GM12878 (cell line): Measurements from ENCODE around the gene OR56A4. TPM values are rescaled to one million over a fixed set of nuclear protein-coding genes. Genes with fewer than 3 reads are reported as not detected.

ENCODE experiments used
- ATAC-seq: fragments of 200-7000 bp; cut with Tn5 transposase; 3 replicates; pipeline ENCODE4 v1.9.1; 2020; ENCODE audit warnings: mild to moderate bottlenecking, moderate library complexity
- BruUV-seq: library from RNA; stranded (reverse); fragments of 400-500 nt; replicated peaks from 2 replicates; lab custom pipeline; 2021; lab: Mats Ljungman, UMichigan
- CTCF ChIA-PET: fragments of 300-600 bp; sonication (Branson Sonifier 250); formaldehyde crosslinking; extraction: SDS; loops from one replicate; lab custom pipeline; 2021; ENCODE audit warnings: inconsistent platforms; lab: Yijun Ruan, JAX
- POLR2A ChIA-PET: fragments of 350-600 bp; formaldehyde crosslinking; extraction: SDS; loops from one replicate; lab custom pipeline; 2021; ENCODE audit warnings: inconsistent platforms; lab: Charles Lee
- RAD21 ChIA-PET: fragments of 300-600 bp; sonication (Branson Sonifier 250); formaldehyde crosslinking; loops from one replicate; lab custom pipeline; 2023; ENCODE audit warnings: antibody characterized with exemption; ENCODE audit not compliant: unreplicated experiment; lab: Charles Lee
- SMC1A ChIA-PET: fragments of 300-600 bp; sonication (Branson Sonifier 250); formaldehyde crosslinking; loops from one replicate; lab custom pipeline; 2023; ENCODE audit not compliant: unreplicated experiment, uncharacterized antibody; lab: Charles Lee
- DNase-seq: peaks from one replicate; pipeline ENCODE4 v3.0.0-alpha.2; 2011; ENCODE audit warnings: low read depth, low spot score
- FAIRE-seq: peaks from 3 replicates; lab custom pipeline; 2011; peaks lifted over from hg19 to GRCh38; lab: Jason Lieb, UNC
- H2AFZ ChIP-seq: 2 replicates; pipeline ENCODE4 v1.6.0; 2011; ENCODE audit warnings: low read depth, low read length, control low read depth; ENCODE audit not compliant: control insufficient read depth
- H3K27ac ChIP-seq: 2 replicates; pipeline ENCODE4 v1.5.1; 2011; ENCODE audit warnings: control low read depth; ENCODE audit not compliant: control insufficient read depth, insufficient read depth
- H3K27me3 ChIP-seq, 2 experiments: replicated peaks in 1 of 2; 2 replicates each; pipeline versions ENCODE4 v1.6.0 to v1.6.1; 2011; ENCODE audit warnings: low read length in 1 of 2; ENCODE audit not compliant: control insufficient read depth in 2 of 2, insufficient read depth in 2 of 2
- H3K36me3 ChIP-seq, 2 experiments: 2 replicates each; pipeline ENCODE4 v1.5.1; 2011; ENCODE audit warnings: low read length in 1 of 2; ENCODE audit not compliant: control insufficient read depth in 2 of 2, insufficient read depth in 2 of 2
- H3K4me1 ChIP-seq: 2 replicates; pipeline ENCODE4 v1.6.1; 2011; ENCODE audit warnings: mild to moderate bottlenecking, low read length, moderate library complexity, mixed read lengths; ENCODE audit not compliant: control insufficient read depth, insufficient read depth
- H3K4me2 ChIP-seq: 2 replicates; pipeline ENCODE4 v1.6.0; 2011; ENCODE audit warnings: control low read depth; ENCODE audit not compliant: control insufficient read depth, insufficient read depth
- H3K4me3 ChIP-seq: fragments of 200-600 bp; sonication (generic); 2 replicates; pipeline ENCODE4 v1.5.1; 2016
- H3K79me2 ChIP-seq: 2 replicates; pipeline ENCODE4 v1.6.0; 2011; ENCODE audit warnings: low read length; ENCODE audit not compliant: control insufficient read depth, insufficient read depth
- H3K9ac ChIP-seq: 2 replicates; pipeline ENCODE4 v1.8.0; 2011; ENCODE audit warnings: low read length, control low read depth, mixed read lengths; ENCODE audit not compliant: control insufficient read depth, insufficient read depth
- H3K9me3 ChIP-seq: replicated peaks from 3 replicates; pipeline ENCODE4 v1.5.1; 2011; ENCODE audit warnings: mild to moderate bottlenecking, low read length; ENCODE audit not compliant: control insufficient read depth, insufficient read depth
- H4K20me1 ChIP-seq: 2 replicates; pipeline ENCODE4 v1.6.0; 2011; ENCODE audit not compliant: control insufficient read depth, insufficient read depth
- BCL11A ChIP-seq: IDR thresholded peaks from 2 replicates; pipeline ENCODE4 v1.6.1; 2011; ENCODE audit warnings: low read depth, low read length
- ELK1 ChIP-seq: IDR thresholded peaks from 2 replicates; pipeline ENCODE4 v1.6.1; 2012; ENCODE audit warnings: low read depth, low read length, improper control_type of control experiment
- HSF1 ChIP-seq: fragments of 150-350 bp; IDR thresholded peaks from 2 replicates; pipeline ENCODE4 v1.6.1; 2014; ENCODE audit warnings: mild to moderate bottlenecking, low read depth, low read length
- MXI1 ChIP-seq: fragments of 150-350 bp; IDR thresholded peaks from 2 replicates; pipeline ENCODE4 v1.6.1; 2011; ENCODE audit warnings: low read depth, mild to moderate bottlenecking, inconsistent platforms, low read length, improper control_type of control experiment
- SUPT20H ChIP-seq: IDR thresholded peaks from 2 replicates; pipeline ENCODE4 v1.6.1; 2011; ENCODE audit warnings: low read depth, mild to moderate bottlenecking, low read length, moderate library complexity, borderline replicate concordance; ENCODE audit not compliant: control insufficient read depth
- ZNF207 ChIP-seq: fragments of 450-650 bp; IDR thresholded peaks from 2 replicates; pipeline ENCODE4 v1.6.1; 2014; ENCODE audit warnings: antibody characterized with exemption, mild to moderate bottlenecking, borderline replicate concordance
- WGBS: methylation state at CpG from one replicate; pipeline ENCODE4 v1.1.6; 2016; ENCODE audit warnings: low lambda C conversion rate; ENCODE audit not compliant: insufficient replicate concordance, insufficient coverage; ENCODE audit errors: missing lambda C conversion rate; 5-methylcytosine and 5-hydroxymethylcytosine counted together
- in situ Hi-C: fragments of 300-500 bp; cut with MboI; formaldehyde crosslinking; loops from 9 replicates; pipeline ENCODE4 v1.14.3; 2018; ENCODE audit warnings: mixed read lengths
- intact Hi-C: fragments of 100-400 bp; cut with micrococcal nuclease; formaldehyde crosslinking; loops from one replicate; pipeline ENCODE4 v1.14.2; 2022; ENCODE audit not compliant: unreplicated experiment
- polyA plus RNA-seq, 11 experiments: library from polyadenylated mRNA; depleted of rRNA in 4 of 11; unstranded in 6 of 11; stranded (reverse) in 5 of 11; fragments of >200 nt; fragmentation: Nextera tagmentation in 4 of 11; fragmentation: Illumina TruSeq in 1 of 11; extraction: Ambion mirVana in 4 of 11; extraction: Trizol in 1 of 11; gene quantifications; 1 replicate in 1 of 11; 2 replicates in 10 of 11; pipeline versions ENCODE4 v1.2.1 to v1.2.3, GENCODE V29; 2011 to 2016; ENCODE audit warnings: inconsistent platforms in 2 of 11, missing spikeins in 2 of 11, low read depth in 1 of 11
- total RNA-seq, 4 experiments: library from RNA; depleted of rRNA in 3 of 4; stranded (reverse); fragments of >200 nt in 3 of 4; fragmentation: Illumina TruSeq in 1 of 4; extraction: Trizol in 1 of 4; gene quantifications; 2 replicates each; pipeline versions ENCODE4 v1.2.1 to v1.2.3, GENCODE V29; 2013 to 2021

Gene OR56A4
- total and polyA plus RNA-seq, 10 of the 15 experiments (the other 5 are each of a cell fraction or from before 2014, with no cell fraction given): not detected

GRCh38 chr11:6025056-6025455 is 18.3 kb upstream of the OR56A4 start:
- intact Hi-C loops: no loop called here
- H4K20me1 ChIP-seq: no peaks in the 10 kb centered on the region
- POLR2A ChIA-PET: no interaction called here
- FAIRE-seq: no peak
- no peak for DNase-seq
- no peak overlapping the region for H3K4me2 ChIP-seq
- SMC1A ChIA-PET: interaction anchor here (0.5 to 1.0 kb wide), 3 partner anchors 110 to 328 kb away, joined by 3 read pairs; no protein-coding TSS in a partner anchor
- CTCF ChIA-PET: interaction anchor here (0.9 to 2.7 kb wide), 3 partner anchors 33 to 329 kb away, joined by 3 to 10 read pairs (median 6); no protein-coding TSS in a partner anchor
- TF ChIP-seq ZNF207 (no peak), MXI1 (no peak), BCL11A (no peak), HSF1 (no peak), SUPT20H (no peak), ELK1 (no peak)
- TF ChIP-seq, all 136 proteins: peak for 0
- Histone ChIP-seq H3K36me3 (no peaks in the 10 kb centered on the region), H3K27ac (no peak overlapping the region), H2AFZ (no peak overlapping the region), H3K27me3 (no peaks in the 10 kb centered on the region), H3K4me1 (no peaks in the 10 kb centered on the region), H3K9ac (no peak overlapping the region), H3K4me3 (no peak overlapping the region), H3K79me2 (no peaks in the 10 kb centered on the region), H3K9me3 (no peaks in the 10 kb centered on the region)
- WGBS: 52% methylated on average over 2 of the region's 2 CpGs
- no peak for ATAC-seq
- RAD21 ChIA-PET: no interaction called here
- no TSS peak for BruUV-seq
- in situ Hi-C loops: no loop called here
